ENCODE results near the gene WDR91.

Gene WDR91

GRCh38 chr7:135195156-135195555, 16.2 kb downstream of the WDR91 start:
- TF ChIP-seq CTCF (IDR thresholded peaks at IDR 0.05; ENCODE audit: insufficient read depth, low read length, poor library complexity, severe bottlenecking) (no peak), EZH2phosphoT487 (conservative IDR thresholded peaks at IDR 0.05; ENCODE audit: low read length) (no peak)
- Histone ChIP-seq H3K4me3 (ENCODE audit: insufficient read depth, low read length, poor library complexity, severe bottlenecking) (no peak overlapping the region), H3K27me3 (ENCODE audit: low read length) (no peaks in the 10 kb centered on the region), H3K4me2 (ENCODE audit: low read depth, low read length, poor library complexity, severe bottlenecking) (no peak overlapping the region), H3K9me2 (replicated peaks; ENCODE audit: insufficient read depth, low read length) (no peaks in the 10 kb centered on the region), H4K20me1 (ENCODE audit: low read depth, low read length) (no peaks in the 10 kb centered on the region), H3K9me3 (ENCODE audit: insufficient read depth, low read length) (no peaks in the 10 kb centered on the region), H3K36me3 (ENCODE audit: low read length) (no peaks in the 10 kb centered on the region), H3K9ac (ENCODE audit: low read length) (no peak overlapping the region), H3K79me2 (ENCODE audit: insufficient read depth, low read length) (no peaks in the 10 kb centered on the region), H3F3A (ENCODE audit: insufficient read depth) (no peaks in the 10 kb centered on the region), H3K27ac (ENCODE audit: low read depth, low read length) (no peak overlapping the region), H2AFZ (ENCODE audit: low read depth, low read length, severe bottlenecking) (no peak overlapping the region)

DNA sequence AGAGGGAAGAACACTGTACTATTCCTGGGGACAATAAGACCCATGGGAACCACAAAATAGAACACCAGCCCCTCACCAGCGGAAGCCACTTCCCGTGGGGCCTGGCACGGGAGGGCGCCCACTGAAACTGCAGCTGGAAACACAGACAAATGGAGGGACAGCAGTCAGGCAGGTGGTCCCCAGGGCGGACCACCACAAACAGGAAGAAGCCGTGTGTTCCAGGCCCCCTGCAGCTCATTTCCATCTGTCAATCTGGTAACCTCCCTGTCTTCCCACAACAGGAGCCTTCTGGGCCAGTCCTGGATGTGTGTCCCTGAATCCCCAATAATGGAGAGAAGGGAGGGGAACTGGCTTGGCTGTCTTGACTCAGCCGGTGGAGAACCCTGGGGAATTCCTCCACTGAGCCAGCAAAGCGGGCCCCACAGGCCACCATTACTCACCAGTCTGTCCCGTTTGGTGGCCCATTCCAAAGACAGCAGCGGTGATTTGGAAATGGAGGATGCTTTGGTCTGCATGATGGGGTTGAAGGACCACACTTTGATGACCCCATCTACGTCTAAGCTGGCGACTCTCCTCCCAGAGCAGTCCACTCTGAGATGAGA, 16.7 kb downstream of the WDR91 start:
- no peaks in the 10 kb centered on the region for H3K79me2 ChIP-seq (ENCODE audit: insufficient read depth, low read length)
- H3K36me3 ChIP-seq (ENCODE audit: low read length): no peaks in the 10 kb centered on the region
- H3K27ac ChIP-seq (ENCODE audit: low read depth, low read length): no peak overlapping the region

GRCh38 chr7:135193615-135194081, 17.7 kb downstream of the WDR91 start:
- no peak overlapping the region for H2AFZ ChIP-seq (ENCODE audit: low read depth, low read length, severe bottlenecking)
- H3K36me3 ChIP-seq (ENCODE audit: low read length): no peaks in the 10 kb centered on the region
- H3K9me3 ChIP-seq (ENCODE audit: insufficient read depth, low read length): no peaks in the 10 kb centered on the region
- no peak overlapping the region for H3K27ac ChIP-seq (ENCODE audit: low read depth, low read length)
- no peaks in the 10 kb centered on the region for H3K9me2 ChIP-seq (replicated peaks; ENCODE audit: insufficient read depth, low read length)
- no peaks in the 10 kb centered on the region for H3K27me3 ChIP-seq (ENCODE audit: low read length)
- H3F3A ChIP-seq (ENCODE audit: insufficient read depth): no peaks in the 10 kb centered on the region
- H4K20me1 ChIP-seq (ENCODE audit: low read depth, low read length): no peaks in the 10 kb centered on the region
- no peak overlapping the region for H3K9ac ChIP-seq (ENCODE audit: low read length)
- H3K4me3 ChIP-seq (ENCODE audit: insufficient read depth, low read length, poor library complexity, severe bottlenecking): no peak overlapping the region
- no peak overlapping the region for H3K4me2 ChIP-seq (ENCODE audit: low read depth, low read length, poor library complexity, severe bottlenecking)
- H3K79me2 ChIP-seq (ENCODE audit: insufficient read depth, low read length): no peaks in the 10 kb centered on the region
- TF ChIP-seq EZH2phosphoT487 (conservative IDR thresholded peaks at IDR 0.05; ENCODE audit: low read length) (no peak), CTCF (IDR thresholded peaks at IDR 0.05; ENCODE audit: insufficient read depth, low read length, poor library complexity, severe bottlenecking) (no peak)

More for the DNA sequence above, 16.7 kb downstream of the WDR91 start:
- Histone ChIP-seq H3K9me3 (ENCODE audit: insufficient read depth, low read length) (no peaks in the 10 kb centered on the region), H3K4me3 (ENCODE audit: insufficient read depth, low read length, poor library complexity, severe bottlenecking) (no peak overlapping the region), H3K4me2 (ENCODE audit: low read depth, low read length, poor library complexity, severe bottlenecking) (no peak overlapping the region), H4K20me1 (ENCODE audit: low read depth, low read length) (no peaks in the 10 kb centered on the region), H3K9me2 (replicated peaks; ENCODE audit: insufficient read depth, low read length) (no peaks in the 10 kb centered on the region), H2AFZ (ENCODE audit: low read depth, low read length, severe bottlenecking) (no peak overlapping the region), H3F3A (ENCODE audit: insufficient read depth) (no peaks in the 10 kb centered on the region), H3K9ac (ENCODE audit: low read length) (no peak overlapping the region), H3K27me3 (ENCODE audit: low read length) (no peaks in the 10 kb centered on the region)
- TF ChIP-seq CTCF (IDR thresholded peaks at IDR 0.05; ENCODE audit: insufficient read depth, low read length, poor library complexity, severe bottlenecking) (no peak), EZH2phosphoT487 (conservative IDR thresholded peaks at IDR 0.05; ENCODE audit: low read length) (no peak)

Measured in SU-DHL-6 (cell line).